Endothelial cell of hepatic sinusoid (primary cell): ENCODE measurements around the gene ERFL.
"Not testable (repeated sequence)": the region's sequence is repeated elsewhere in the genome, so short reads cannot be mapped to it uniquely, and the experiment has no call there.

Source experiments
- in situ Hi-C: cut with HindIII; loops from 2 replicates; pipeline ENCODE4 v1.10.0; 2017; ENCODE audit warnings: low sequenced_read_pairs

The ERFL gene

GRCh38 chr19:41915776-41916414, 12.4 kb downstream of the ERFL start:
- in situ Hi-C loops = loop anchor here (5.0 kb wide), 1 partner anchor 64 kb away; no protein-coding TSS in a partner anchor

GRCh38 chr19:41915021-41915775, 13.1 kb downstream of the ERFL start:
- in situ Hi-C loops = loop anchor here (5.0 kb wide), 1 partner anchor 63 kb away; no protein-coding TSS in a partner anchor

- in situ Hi-C loops = not testable (repeated sequence)
Observed at GRCh38 chr19:41914424-41914834, 13.8 kb downstream of the ERFL start.

- in situ Hi-C loops = no loop called here
Observed at GRCh38 chr19:41913538-41914423, 14.5 kb downstream of the ERFL start.

DNA sequence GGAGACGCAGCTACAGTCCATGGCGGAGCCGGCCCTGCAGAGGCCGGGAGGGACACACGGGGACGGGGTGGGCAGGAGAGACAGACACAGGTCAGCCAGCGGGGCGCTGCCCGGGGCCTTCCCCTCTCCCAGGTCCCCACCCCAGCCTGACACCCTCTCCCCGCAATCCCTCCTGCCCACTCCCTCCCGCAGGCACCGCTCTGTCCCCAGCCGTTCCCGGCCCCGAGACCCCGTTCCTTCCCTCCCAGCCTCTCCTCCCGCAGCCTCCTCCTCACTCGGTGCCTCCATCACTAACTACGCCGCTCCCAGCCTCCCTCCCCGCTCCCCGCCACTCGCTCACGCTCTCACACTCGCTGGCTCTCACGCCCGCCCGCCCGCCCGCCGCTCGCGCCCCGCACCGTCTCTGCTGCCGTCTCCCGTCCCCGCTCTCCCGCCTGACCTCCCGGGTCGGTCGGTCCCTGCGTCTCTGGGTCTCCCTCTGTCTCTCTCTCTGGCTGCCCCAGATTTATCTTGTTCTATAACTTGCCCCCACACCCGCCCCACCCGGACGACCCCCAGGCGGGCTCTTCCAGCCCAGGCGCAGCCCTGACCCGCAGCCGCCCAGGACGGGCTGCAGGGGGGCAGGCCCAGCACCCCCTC, 15.2 kb downstream of the ERFL start:
- in situ Hi-C loops = no loop called here

DNA sequence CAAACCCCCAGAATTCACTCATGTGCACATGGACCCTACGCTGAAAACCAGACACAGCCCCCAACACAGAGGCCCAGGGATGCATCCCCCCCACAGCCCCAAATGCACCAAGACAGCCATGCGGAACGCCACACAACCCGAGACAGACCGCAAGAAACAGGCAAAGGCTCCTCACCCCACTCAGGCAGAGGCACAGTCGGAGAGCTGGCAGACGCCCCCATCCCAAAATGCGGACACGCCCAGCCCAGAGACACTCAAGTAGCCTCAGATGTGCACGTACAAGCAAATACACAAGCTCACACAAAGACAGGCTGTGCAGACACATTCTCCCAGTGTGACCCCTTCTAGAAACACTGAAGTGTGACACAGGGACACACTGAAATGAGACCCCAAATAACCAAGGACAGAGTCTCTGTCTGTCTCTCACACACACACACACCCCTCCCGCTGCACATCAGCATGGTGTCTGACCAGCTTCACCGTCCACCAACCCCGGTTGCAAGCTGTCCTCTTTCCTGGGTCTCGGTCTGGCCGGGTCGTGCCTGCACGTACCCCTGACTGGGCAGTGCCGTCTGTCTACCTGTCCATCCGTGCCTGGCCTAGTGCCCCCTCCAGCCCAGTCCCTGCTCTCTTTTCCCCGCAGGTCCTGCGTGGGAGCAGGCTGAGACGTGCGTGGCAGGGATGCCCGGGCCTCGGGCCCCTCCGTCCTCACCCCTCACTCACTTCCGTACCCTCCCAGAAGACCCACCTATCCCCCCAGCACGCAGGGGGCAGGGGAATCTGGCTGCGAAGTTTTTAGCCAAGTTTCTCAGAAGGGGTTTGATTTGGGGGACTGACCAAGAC, 16.1 kb downstream of the ERFL start:
- in situ Hi-C loops = no loop called here

GRCh38 chr19:41910992-41911888, 17.0 kb downstream of the ERFL start:
- in situ Hi-C loops = no loop called here

DNA sequence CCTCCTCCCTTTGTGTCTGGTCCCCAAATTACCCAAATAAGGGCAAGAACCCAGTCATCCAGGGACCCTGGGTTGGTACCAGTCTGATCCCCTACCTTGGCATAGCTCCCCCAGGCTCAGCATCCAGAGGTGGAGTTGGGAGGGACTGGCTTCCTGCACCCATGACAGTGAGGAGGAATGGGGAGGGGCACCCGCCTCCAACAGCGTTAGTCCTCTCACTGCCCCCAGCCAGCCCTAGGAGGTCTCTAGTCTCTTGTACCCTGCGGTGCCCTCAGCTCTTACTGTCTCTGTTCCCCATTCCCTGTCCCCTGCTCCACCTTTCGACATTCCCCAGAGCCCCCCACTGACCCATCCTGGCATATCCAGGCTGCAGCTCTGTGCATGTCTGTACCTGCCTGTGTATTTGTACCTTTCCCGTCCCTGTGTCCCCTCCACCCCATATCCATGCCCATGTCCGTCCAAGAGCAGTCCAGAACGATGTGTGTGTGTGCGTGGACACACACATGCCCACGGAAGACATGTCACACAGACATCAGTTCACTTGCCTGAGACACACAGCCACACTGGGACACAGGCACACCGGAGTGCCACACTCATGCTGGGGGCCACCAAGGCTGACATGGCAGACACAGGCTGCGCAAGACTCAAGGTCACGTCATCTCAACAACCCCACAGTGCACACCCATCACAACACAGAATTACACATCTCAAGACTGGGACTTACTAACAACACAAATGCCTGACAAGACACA, 17.8 kb downstream of the ERFL start:
- in situ Hi-C loops = no loop called here

DNA sequence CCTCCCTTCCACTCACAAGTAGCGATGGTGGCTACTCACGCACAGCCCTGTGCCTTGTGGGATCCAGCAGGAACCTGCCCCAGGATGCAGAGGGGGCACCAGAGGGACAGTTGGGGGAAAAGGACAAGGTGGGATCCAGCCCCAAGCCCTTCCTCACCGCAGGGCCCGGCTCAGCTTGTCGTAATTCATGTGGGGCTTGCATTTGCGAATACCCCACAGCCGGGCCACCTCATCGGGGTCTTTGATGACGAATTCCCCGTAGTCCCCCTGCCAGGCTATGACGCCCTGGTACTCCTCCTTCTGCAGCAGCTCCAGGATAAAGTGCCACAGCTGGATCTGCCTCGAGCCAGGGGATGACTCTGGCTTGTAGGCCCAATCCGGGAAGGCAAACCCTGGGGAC, 18.5 kb downstream of the ERFL start:
- in situ Hi-C loops = no loop called here

DNA sequence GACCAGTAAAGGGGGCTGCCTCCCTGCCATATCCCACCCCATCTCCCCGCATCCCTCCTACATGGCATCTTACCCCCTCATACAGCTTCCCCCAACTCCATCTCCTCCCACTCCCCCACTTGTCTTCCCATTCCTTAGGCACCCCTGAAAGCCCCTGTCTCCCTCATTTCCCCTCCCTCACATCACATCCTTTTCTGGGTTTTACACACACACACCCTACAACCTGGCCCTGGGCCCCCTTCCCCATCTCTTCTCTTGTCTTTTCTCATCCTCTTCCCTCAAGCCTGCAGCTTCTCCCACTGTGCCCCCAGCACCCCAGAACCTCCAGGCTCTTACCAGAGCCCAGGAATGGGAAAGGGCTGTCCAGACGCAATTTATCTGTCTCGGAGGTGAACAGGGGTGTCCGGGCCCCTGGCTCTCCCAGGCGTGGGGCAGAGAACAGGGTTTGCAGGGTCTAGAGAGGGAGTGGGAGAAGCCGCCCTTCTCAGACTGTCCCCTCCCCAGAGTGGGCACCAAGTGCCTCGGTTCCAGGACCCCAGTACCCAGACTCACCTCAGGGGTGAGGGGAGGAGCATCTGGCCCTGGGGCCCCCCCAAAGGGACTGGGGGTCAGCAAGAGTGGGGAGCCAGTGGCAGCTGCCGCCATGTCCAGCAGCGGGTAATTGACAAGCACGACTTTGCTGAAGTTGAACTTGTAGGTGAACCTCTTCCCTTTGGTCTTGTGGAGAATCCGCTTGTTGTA, 19.4 kb downstream of the ERFL start:
- in situ Hi-C loops = no loop called here

DNA sequence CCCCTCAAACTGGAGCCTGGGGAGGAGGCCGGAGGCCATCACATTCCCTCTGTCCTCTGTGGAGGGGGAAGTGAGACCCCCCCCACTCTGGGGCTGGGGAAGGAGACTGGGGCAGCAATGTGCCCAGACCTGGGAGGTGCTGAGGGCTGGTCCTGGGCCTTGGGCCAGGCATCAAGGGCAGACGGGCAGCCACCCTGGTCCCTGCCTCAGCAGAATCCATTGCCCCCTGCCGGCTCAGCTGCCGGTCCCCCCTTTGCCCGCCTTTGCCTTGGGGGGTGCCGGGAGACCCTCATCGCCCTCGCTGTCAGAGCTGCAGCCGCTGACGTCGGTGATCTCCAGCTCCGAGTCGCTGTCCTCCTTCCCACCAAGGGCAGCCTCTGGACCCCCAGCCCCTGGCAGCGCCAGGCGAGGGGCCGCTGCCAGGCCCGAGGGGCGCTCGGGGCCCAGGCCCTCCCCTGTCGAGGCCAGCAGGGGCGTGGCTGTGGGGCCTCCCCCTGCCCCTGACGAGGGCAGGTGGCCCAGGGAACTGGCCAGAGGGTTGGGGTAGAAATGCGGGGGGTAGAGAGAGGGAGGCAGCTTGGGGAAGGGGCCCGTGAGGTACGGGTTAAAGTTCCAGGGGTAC, 20.1 kb downstream of the ERFL start:
- in situ Hi-C loops = no loop called here

GRCh38 chr19:41906916-41907680, 21.2 kb downstream of the ERFL start:
- in situ Hi-C loops = no loop called here

GRCh38 chr19:41906271-41906670, 22.0 kb downstream of the ERFL start:
- in situ Hi-C loops = no loop called here

- in situ Hi-C loops = no loop called here
Observed at GRCh38 chr19:41905273-41906002, 22.8 kb downstream of the ERFL start.

DNA sequence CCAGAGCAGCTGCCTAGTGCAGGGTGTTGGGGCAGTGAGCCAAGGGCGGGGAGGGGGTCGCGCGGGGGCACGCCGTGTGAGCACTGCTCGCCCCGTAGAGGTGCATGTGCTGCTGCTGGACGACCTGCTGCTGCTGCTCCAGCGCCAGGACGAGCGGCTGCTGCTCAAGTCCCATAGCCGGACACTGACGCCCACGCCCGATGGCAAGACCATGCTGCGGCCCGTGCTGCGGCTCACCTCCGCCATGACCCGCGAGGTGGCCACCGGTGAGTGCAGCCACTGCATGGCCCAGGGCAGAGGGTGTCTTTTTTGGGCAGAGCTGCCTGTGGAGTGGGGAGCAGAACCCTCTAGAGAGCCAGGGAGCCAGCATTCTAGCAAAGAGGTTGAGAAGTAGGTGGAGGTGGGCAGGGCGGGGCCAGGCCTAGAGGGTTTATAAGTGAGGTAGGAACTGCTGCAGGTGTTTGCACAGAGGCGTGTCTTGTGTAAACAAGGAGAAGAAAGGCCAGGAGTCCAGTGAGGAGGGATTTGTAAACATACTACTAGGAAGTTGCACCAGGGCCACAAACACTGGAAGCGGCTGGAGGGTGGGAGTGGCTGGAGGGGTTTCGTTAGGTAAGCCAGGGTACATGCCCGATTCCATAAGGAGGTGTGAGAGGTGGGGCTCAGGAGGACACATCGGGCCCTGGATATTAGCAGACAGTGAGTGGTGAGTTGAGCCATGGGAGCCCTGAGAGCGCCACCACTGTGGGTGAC, 24.0 kb downstream of the ERFL start:
- in situ Hi-C loops = no loop called here
